Fibroblast of lung (primary cell): Measurements from ENCODE around the gene CNTNAP4. TPM values are rescaled to one million over a fixed set of nuclear protein-coding genes. Genes with fewer than 3 reads are reported as not detected.

Source experiments
- DNase-seq, 2 donors: peaks; one replicate each; pipeline versions ENCODE4 v3.0.0 to v3.0.0-alpha.2; 2010; ENCODE audit warnings: low read depth in 2 of 2
- H2AFZ ChIP-seq: 2 replicates; pipeline ENCODE4 v1.5.1; 2012; ENCODE audit warnings: low read length, control low read depth, inconsistent platforms
- H3K27ac ChIP-seq: 2 replicates; pipeline ENCODE4 v1.5.1; 2011; ENCODE audit warnings: low read length, control low read depth; ENCODE audit not compliant: insufficient read depth
- H3K27me3 ChIP-seq: 2 replicates; pipeline ENCODE4 v1.5.1; 2011; ENCODE audit warnings: mild to moderate bottlenecking, low read length; ENCODE audit not compliant: control insufficient read depth, insufficient read depth
- H3K36me3 ChIP-seq: 2 replicates; pipeline ENCODE4 v1.5.1; 2011; ENCODE audit warnings: low read length; ENCODE audit not compliant: control insufficient read depth, insufficient read depth
- H3K4me1 ChIP-seq: 2 replicates; pipeline ENCODE4 v1.5.1; 2011; ENCODE audit warnings: low read length; ENCODE audit not compliant: control insufficient read depth, insufficient read depth; ENCODE audit errors: extremely low read depth
- H3K4me2 ChIP-seq: 2 replicates; pipeline ENCODE4 v1.5.1; 2011; ENCODE audit warnings: low read length, control low read depth; ENCODE audit not compliant: insufficient read depth; ENCODE audit errors: extremely low read depth
- H3K4me3 ChIP-seq, 4 experiments: fragments of 200-600 bp in 1 of 4; sonication (generic) in 1 of 4; replicated peaks in 1 of 4; 2 replicates each; pipeline ENCODE4 v1.5.1; 2011 to 2016; ENCODE audit warnings: low read length in 4 of 4, low read depth in 3 of 4, mild to moderate bottlenecking in 3 of 4, control low read depth in 2 of 4, inconsistent platforms in 1 of 4, mixed read lengths in 1 of 4; ENCODE audit not compliant: insufficient read depth in 1 of 4; ENCODE audit errors: control extremely low read depth in 1 of 4
- H3K79me2 ChIP-seq: 2 replicates; pipeline ENCODE4 v1.5.1; 2012; ENCODE audit warnings: mild to moderate bottlenecking, low read length, inconsistent platforms; ENCODE audit not compliant: control insufficient read depth, insufficient read depth
- H3K9ac ChIP-seq: 2 replicates; pipeline ENCODE4 v1.5.1; 2011; ENCODE audit warnings: mild to moderate bottlenecking, low read length, control low read depth; ENCODE audit not compliant: insufficient read depth
- H3K9me3 ChIP-seq: 2 replicates; pipeline ENCODE4 v1.5.1; 2012; ENCODE audit warnings: low read depth, low read length; ENCODE audit not compliant: control insufficient read depth, insufficient read depth
- H4K20me1 ChIP-seq: 2 replicates; pipeline ENCODE4 v1.5.1; 2011; ENCODE audit warnings: low read length; ENCODE audit not compliant: control insufficient read depth, insufficient read depth; ENCODE audit errors: extremely low read depth
- EZH2 ChIP-seq: IDR thresholded peaks from 2 replicates; pipeline ENCODE4 v1.5.1; 2012; ENCODE audit warnings: low read length, control low read depth, mild to moderate bottlenecking; ENCODE audit errors: missing control alignments
- polyA plus RNA-seq, 2 donors: library from polyadenylated mRNA; depleted of rRNA in 1 of 2; stranded (reverse) in 1 of 2; unstranded in 1 of 2; fragments of >200 nt; gene quantifications; 2 replicates each; pipeline ENCODE4 v1.2.1, GENCODE V29; 2011 to 2012; ENCODE audit warnings: missing spikeins in 1 of 2
- total RNA-seq: library from RNA; depleted of rRNA; stranded (reverse); fragments of >200 nt; gene quantifications from 2 replicates; pipeline ENCODE4 v1.2.1, GENCODE V29; 2014
- TF ChIP-seq, protein P1 (sequence below), 2 donors: IDR thresholded peaks in 1 of 2; conservative IDR thresholded peaks in 1 of 2; 1 replicate in 1 of 2; 2 replicates in 1 of 2; pipeline ENCODE4 v1.5.1; 2011 to 2012; ENCODE audit warnings: low read length in 2 of 2, control low read depth in 1 of 2, inconsistent platforms in 1 of 2, low read depth in 1 of 2, mild to moderate bottlenecking in 1 of 2

The CNTNAP4 gene
- total and polyA plus RNA-seq, 2 donors (not counting 1 experiment from before 2014, with no cell fraction given): not detected

DNA sequence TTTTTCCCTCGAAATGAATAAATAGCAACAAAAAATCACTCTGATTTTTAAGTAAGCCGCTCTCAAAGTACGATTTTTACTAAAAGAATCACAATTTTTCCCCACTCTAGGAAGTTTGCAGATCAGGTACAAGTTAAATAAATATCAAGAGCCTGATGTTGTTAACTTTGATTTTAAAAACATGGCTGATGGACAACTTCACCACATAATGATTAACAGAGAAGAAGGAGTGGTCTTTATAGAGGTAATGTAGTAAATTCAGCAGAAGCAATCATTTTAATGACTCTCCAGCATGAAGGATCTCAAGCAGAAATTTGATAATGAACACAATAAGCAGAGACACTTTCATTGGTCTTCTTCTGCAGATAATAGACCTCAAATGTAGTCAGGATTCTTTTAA, 262.4 kb downstream of the CNTNAP4 start:
- no peaks in the 10 kb centered on the region for H3K36me3 ChIP-seq
- no peaks in the 10 kb centered on the region for H3K27me3 ChIP-seq
- no peak overlapping the region for H3K27ac ChIP-seq
- H3K4me1 ChIP-seq: no peaks in the 10 kb centered on the region
- no peaks in the 10 kb centered on the region for H3K79me2 ChIP-seq
- H2AFZ ChIP-seq: no peak overlapping the region
- no peak overlapping the region for H3K9ac ChIP-seq
- H3K9me3 ChIP-seq: no peaks in the 10 kb centered on the region
- H3K4me3 ChIP-seq: no peak overlapping the region
- no peak for DNase-seq
- TF ChIP-seq EZH2: no peak
- TF ChIP-seq, protein P1, sequence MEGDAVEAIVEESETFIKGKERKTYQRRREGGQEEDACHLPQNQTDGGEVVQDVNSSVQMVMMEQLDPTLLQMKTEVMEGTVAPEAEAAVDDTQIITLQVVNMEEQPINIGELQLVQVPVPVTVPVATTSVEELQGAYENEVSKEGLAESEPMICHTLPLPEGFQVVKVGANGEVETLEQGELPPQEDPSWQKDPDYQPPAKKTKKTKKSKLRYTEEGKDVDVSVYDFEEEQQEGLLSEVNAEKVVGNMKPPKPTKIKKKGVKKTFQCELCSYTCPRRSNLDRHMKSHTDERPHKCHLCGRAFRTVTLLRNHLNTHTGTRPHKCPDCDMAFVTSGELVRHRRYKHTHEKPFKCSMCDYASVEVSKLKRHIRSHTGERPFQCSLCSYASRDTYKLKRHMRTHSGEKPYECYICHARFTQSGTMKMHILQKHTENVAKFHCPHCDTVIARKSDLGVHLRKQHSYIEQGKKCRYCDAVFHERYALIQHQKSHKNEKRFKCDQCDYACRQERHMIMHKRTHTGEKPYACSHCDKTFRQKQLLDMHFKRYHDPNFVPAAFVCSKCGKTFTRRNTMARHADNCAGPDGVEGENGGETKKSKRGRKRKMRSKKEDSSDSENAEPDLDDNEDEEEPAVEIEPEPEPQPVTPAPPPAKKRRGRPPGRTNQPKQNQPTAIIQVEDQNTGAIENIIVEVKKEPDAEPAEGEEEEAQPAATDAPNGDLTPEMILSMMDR (conservative IDR thresholded peaks at IDR 0.05 in 1 of 2, IDR thresholded peaks at IDR 0.05 in 1 of 2; ENCODE audit: low read depth in 1 of 2, low read length in 2 of 2): no peak
- no peaks in the 10 kb centered on the region for H4K20me1 ChIP-seq
- no peak overlapping the region for H3K4me2 ChIP-seq

DNA sequence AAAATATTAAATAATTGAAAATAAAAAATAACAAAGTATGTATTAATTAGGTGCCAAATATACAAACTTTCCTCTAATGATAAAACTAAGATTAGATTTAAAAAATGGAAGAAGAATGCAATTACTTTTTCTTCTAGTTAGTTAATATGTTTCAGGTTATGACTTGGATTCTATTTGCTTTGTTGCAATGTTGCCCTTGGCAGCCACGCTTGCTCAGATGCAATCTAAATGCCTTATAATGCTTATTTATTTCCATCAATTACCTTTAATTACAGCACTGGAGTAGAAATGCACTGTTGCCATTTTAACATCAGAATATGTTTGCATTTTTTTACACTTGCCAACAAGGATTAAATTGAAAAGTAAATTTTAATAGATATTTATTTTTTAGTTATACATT, 263.9 kb downstream of the CNTNAP4 start:
- Histone ChIP-seq H3K4me1 (no peaks in the 10 kb centered on the region), H2AFZ (no peak overlapping the region), H3K79me2 (no peaks in the 10 kb centered on the region), H3K4me2 (no peak overlapping the region), H3K9ac (no peak overlapping the region), H4K20me1 (no peaks in the 10 kb centered on the region), H3K9me3 (no peaks in the 10 kb centered on the region), H3K36me3 (no peaks in the 10 kb centered on the region), H3K27me3 (no peaks in the 10 kb centered on the region), H3K4me3 (no peak overlapping the region), H3K27ac (no peak overlapping the region)
- TF ChIP-seq, protein P1 (conservative IDR thresholded peaks at IDR 0.05 in 1 of 2, IDR thresholded peaks at IDR 0.05 in 1 of 2; ENCODE audit: low read depth in 1 of 2, low read length in 2 of 2): no peak
- TF ChIP-seq EZH2: no peak
- no peak for DNase-seq

DNA sequence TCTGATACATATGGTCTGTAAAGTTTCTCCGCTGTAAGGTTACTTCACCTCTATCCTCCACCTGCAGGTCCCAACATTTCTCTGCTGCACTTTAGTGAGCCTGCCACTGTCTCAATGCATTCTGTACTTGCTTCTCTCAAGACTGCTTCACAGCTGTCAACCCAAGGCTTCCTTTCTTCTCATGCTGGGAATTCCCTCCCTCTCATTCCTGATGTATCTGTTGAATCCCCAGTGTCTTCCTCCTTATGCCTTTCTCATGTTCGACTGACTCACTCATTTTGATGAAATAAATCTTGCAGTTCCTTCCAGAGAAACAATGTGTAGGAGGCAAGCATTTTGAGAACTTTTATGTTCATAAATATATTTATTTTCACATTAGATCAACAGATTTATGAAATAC, 288.3 kb downstream of the CNTNAP4 start:
- H3K4me1 ChIP-seq: no peaks in the 10 kb centered on the region
- H3K9ac ChIP-seq: no peak overlapping the region

More for the DNA sequence above, 288.3 kb downstream of the CNTNAP4 start:
- no peak for TF ChIP-seq EZH2
- TF ChIP-seq, protein P1 (conservative IDR thresholded peaks at IDR 0.05 in 1 of 2, IDR thresholded peaks at IDR 0.05 in 1 of 2; ENCODE audit: low read depth in 1 of 2, low read length in 2 of 2): no peak
- Histone ChIP-seq H3K4me3 (no peak overlapping the region), H3K9me3 (no peaks in the 10 kb centered on the region), H3K36me3 (no peaks in the 10 kb centered on the region), H3K27ac (no peak overlapping the region), H4K20me1 (no peaks in the 10 kb centered on the region), H3K4me2 (no peak overlapping the region), H3K27me3 (no peaks in the 10 kb centered on the region), H3K79me2 (no peaks in the 10 kb centered on the region), H2AFZ (no peak overlapping the region)
- no peak for DNase-seq
